Spleen (tissue), 7 donors: ENCODE results near the gene DAPK3.

Experiments
- CTCF ChIP-seq, 11 experiments: fragments of 200-600 bp in 7 of 11; fragments of 450-650 bp in 4 of 11; sonication (generic) in 4 of 11; IDR thresholded peaks in 8 of 11; conservative IDR thresholded peaks in 3 of 11; 1 replicate in 7 of 11; 2 replicates in 4 of 11; pipeline versions ENCODE4 v1.4.0 to v1.8.0; 2016 to 2021; ENCODE audit warnings: antibody characterized with exemption in 11 of 11, inconsistent platforms in 4 of 11, mild to moderate bottlenecking in 1 of 11
- POLR2AphosphoS5 ChIP-seq, 3 donors: sonication (generic); formaldehyde crosslinking; IDR thresholded peaks; one replicate each; pipeline ENCODE4 v1.5.1; 2017; ENCODE audit warnings: antibody characterized with exemption in 3 of 3
- donor health status: DM: no; HTN: no; CAD: no; lungs with moderate emphysema.
- donor health status: DM: no; HTN: no; CAD: no.
- donor health status: DM: no; HTN: no; CAD: no.

GRCh38 chr19:3978145-3978544 is 7.2 kb upstream of the DAPK3 start:
- TF ChIP-seq POLR2AphosphoS5 (IDR thresholded peaks at IDR 0.05) = no peak
- no peak for TF ChIP-seq CTCF (IDR thresholded peaks at IDR 0.05 in 8 of 11, conservative IDR thresholded peaks at IDR 0.05 in 3 of 11)
